HuH-7 (cell line): ENCODE results near the gene PUDP.
"Not testable (repeated sequence)": the region's sequence is repeated elsewhere in the genome, so short reads cannot be mapped to it uniquely, and the experiment has no call there.

Source experiments
- DNase-seq: peaks from one replicate; pipeline ENCODE4 v3.0.0; 2011; ENCODE audit warnings: low spot score

Gene PUDP

GRCh38 chrX:7028246-7028645, 119.7 kb downstream of the PUDP start:
- no peak for DNase-seq

GRCh38 chrX:7027071-7027470, 120.9 kb downstream of the PUDP start:
- no peak for DNase-seq

- not testable (repeated sequence) for DNase-seq
These were observed 121.6 kb downstream of the PUDP start for GRCh38 chrX:7026365-7026764.

- DNase-seq = no peak
These were observed 122.5 kb downstream of the PUDP start for GRCh38 chrX:7025471-7025870.

- no peak for DNase-seq
These were observed 123.1 kb downstream of the PUDP start for GRCh38 chrX:7024850-7025249.

GRCh38 chrX:7022996-7023395, 125.0 kb downstream of the PUDP start:
- not testable (repeated sequence) for DNase-seq

- DNase-seq = no peak
These were observed 126.0 kb downstream of the PUDP start for GRCh38 chrX:7021991-7022390.

- DNase-seq = no peak
These were observed 128.4 kb downstream of the PUDP start for GRCh38 chrX:7019555-7019954.

GRCh38 chrX:7012262-7012834, 135.6 kb downstream of the PUDP start:
- DNase-seq = not testable (repeated sequence)

GRCh38 chrX:7010897-7011296, 137.1 kb downstream of the PUDP start:
- DNase-seq = not testable (repeated sequence)

- not testable (repeated sequence) for DNase-seq
These were observed 140.6 kb downstream of the PUDP start for GRCh38 chrX:7007328-7007727.
